DND-41 (cell line): ENCODE results near the gene SUMO4.

Experiments used
- ATAC-seq: fragments of 200-7000 bp; cut with Tn5 transposase; 3 replicates; pipeline ENCODE4 v1.9.1; 2021; ENCODE audit warnings: low read depth; ENCODE audit not compliant: insufficient read depth
- DNase-seq: peaks from one replicate; pipeline ENCODE4 v3.0.0-alpha.2; 2020
- H2AFZ ChIP-seq: 2 replicates; pipeline ENCODE4 v1.6.0; 2012; ENCODE audit warnings: low read depth, low read length
- H3K27ac ChIP-seq: 2 replicates; pipeline ENCODE4 v1.5.1; 2012; ENCODE audit warnings: low read length, inconsistent platforms
- H3K27me3 ChIP-seq: fragments of 200-600 bp; sonication (generic); 2 replicates; pipeline ENCODE4 v1.6.0; 2012; ENCODE audit warnings: low read length, mild to moderate bottlenecking, inconsistent platforms; ENCODE audit not compliant: insufficient read depth, poor library complexity
- H3K36me3 ChIP-seq: 2 replicates; pipeline ENCODE4 v1.5.1; 2012; ENCODE audit warnings: low read length, inconsistent platforms; ENCODE audit not compliant: insufficient read depth
- H3K4me1 ChIP-seq: 2 replicates; pipeline ENCODE4 v1.5.1; 2012; ENCODE audit warnings: mild to moderate bottlenecking, low read length; ENCODE audit not compliant: insufficient read depth
- H3K4me2 ChIP-seq: 2 replicates; pipeline ENCODE4 v1.6.0; 2012; ENCODE audit warnings: mild to moderate bottlenecking, moderate library complexity, low read length, inconsistent platforms; ENCODE audit not compliant: insufficient read depth
- H3K4me3 ChIP-seq, 2 experiments: fragments of 200-600 bp in 1 of 2; shearing (Covaris generic) in 1 of 2; 2 replicates each; pipeline ENCODE4 v1.5.1; 2012 to 2016; ENCODE audit warnings: inconsistent platforms in 2 of 2, low read length in 2 of 2, mild to moderate bottlenecking in 2 of 2, low read depth in 1 of 2, moderate library complexity in 1 of 2
- H3K79me2 ChIP-seq: 2 replicates; pipeline ENCODE4 v1.6.0; 2012; ENCODE audit warnings: low read length, inconsistent platforms; ENCODE audit not compliant: insufficient read depth
- H3K9ac ChIP-seq: 2 replicates; pipeline ENCODE4 v1.6.0; 2012; ENCODE audit warnings: low read depth, mild to moderate bottlenecking, inconsistent platforms, low read length, moderate library complexity
- H3K9me3 ChIP-seq: 2 replicates; pipeline ENCODE4 v1.5.1; 2012; ENCODE audit warnings: low read length, moderate library complexity, mild to moderate bottlenecking, inconsistent platforms; ENCODE audit not compliant: insufficient read depth, severe bottlenecking
- H4K20me1 ChIP-seq: 2 replicates; pipeline ENCODE4 v1.6.0; 2012; ENCODE audit warnings: low read length; ENCODE audit not compliant: insufficient read depth
- CTCF ChIP-seq: IDR thresholded peaks from 2 replicates; pipeline ENCODE4 v1.5.1; 2012; ENCODE audit warnings: borderline replicate concordance, low read length, moderate library complexity, mild to moderate bottlenecking; ENCODE audit not compliant: poor library complexity, severe bottlenecking; ENCODE audit errors: extremely low read depth
- EZH2 ChIP-seq: IDR thresholded peaks from 3 replicates; pipeline ENCODE4 v1.6.1; 2012; ENCODE audit warnings: borderline replicate concordance, low read depth, mild to moderate bottlenecking, moderate library complexity, low read length, inconsistent platforms; ENCODE audit not compliant: severe bottlenecking

Gene SUMO4

GRCh38 chr6:149439626-149440025 is 39.6 kb downstream of the SUMO4 start:
- H3K27me3 ChIP-seq = no peaks in the 10 kb centered on the region
- H3K4me1 ChIP-seq = no peaks in the 10 kb centered on the region
- no peak overlapping the region for H2AFZ ChIP-seq
- H4K20me1 ChIP-seq = no peaks in the 10 kb centered on the region
- no peaks in the 10 kb centered on the region for H3K9me3 ChIP-seq
- DNase-seq (no peak), ATAC-seq (no peak)
- no peak overlapping the region for H3K4me2 ChIP-seq
- no peak overlapping the region for H3K4me3 ChIP-seq
- no peaks in the 10 kb centered on the region for H3K79me2 ChIP-seq
- no peak overlapping the region for H3K9ac ChIP-seq
- H3K27ac ChIP-seq = no peak overlapping the region
- H3K36me3 ChIP-seq = no peaks in the 10 kb centered on the region
- TF ChIP-seq EZH2 (no peak), CTCF (no peak)

- DNase-seq (peak; percentile 24), ATAC-seq (peak; percentile 66)
- no peaks in the 10 kb centered on the region for H3K4me1 ChIP-seq
- H3K9me3 ChIP-seq = no peaks in the 10 kb centered on the region
- no peaks in the 10 kb centered on the region for H4K20me1 ChIP-seq
- H3K27ac ChIP-seq = no peak overlapping the region
- H3K36me3 ChIP-seq = no peaks in the 10 kb centered on the region
- H3K4me2 ChIP-seq = no peak overlapping the region
- H3K79me2 ChIP-seq = no peaks in the 10 kb centered on the region
- H3K27me3 ChIP-seq = no peaks in the 10 kb centered on the region
- TF ChIP-seq CTCF = no peak
- no peak for TF ChIP-seq EZH2
- H3K4me3 ChIP-seq = no peak overlapping the region
- no peak overlapping the region for H3K9ac ChIP-seq
- no peak overlapping the region for H2AFZ ChIP-seq
Measured at GRCh38 chr6:149440735-149441671, 40.9 kb downstream of the SUMO4 start.

GRCh38 chr6:149441740-149442139 is 41.7 kb downstream of the SUMO4 start:
- ATAC-seq (no peak), DNase-seq (no peak)
- Histone ChIP-seq H4K20me1 (no peaks in the 10 kb centered on the region), H2AFZ (no peak overlapping the region), H3K36me3 (no peaks in the 10 kb centered on the region), H3K79me2 (no peaks in the 10 kb centered on the region), H3K4me1 (no peaks in the 10 kb centered on the region), H3K4me2 (no peak overlapping the region), H3K27ac (no peak overlapping the region), H3K9ac (no peak overlapping the region), H3K27me3 (no peaks in the 10 kb centered on the region), H3K4me3 (no peak overlapping the region), H3K9me3 (no peaks in the 10 kb centered on the region)
- TF ChIP-seq EZH2 (no peak), CTCF (no peak)
